Activated CD8-positive, alpha-beta memory T cell treated with anti-CD3 and anti-CD28 coated beads, Interleukin-2, amount 50 U/mL, for 1 hour (primary cell): ENCODE measurements around the gene GDF10.

Experiments
- DNase-seq: peaks from one replicate; pipeline ENCODE4 v3.0.0-alpha.2; 2020; ENCODE audit errors: extremely low read depth

Gene GDF10

GRCh38 chr10:47315421-47315820, 15.4 kb downstream of the GDF10 start:
- no peak for DNase-seq

DNA sequence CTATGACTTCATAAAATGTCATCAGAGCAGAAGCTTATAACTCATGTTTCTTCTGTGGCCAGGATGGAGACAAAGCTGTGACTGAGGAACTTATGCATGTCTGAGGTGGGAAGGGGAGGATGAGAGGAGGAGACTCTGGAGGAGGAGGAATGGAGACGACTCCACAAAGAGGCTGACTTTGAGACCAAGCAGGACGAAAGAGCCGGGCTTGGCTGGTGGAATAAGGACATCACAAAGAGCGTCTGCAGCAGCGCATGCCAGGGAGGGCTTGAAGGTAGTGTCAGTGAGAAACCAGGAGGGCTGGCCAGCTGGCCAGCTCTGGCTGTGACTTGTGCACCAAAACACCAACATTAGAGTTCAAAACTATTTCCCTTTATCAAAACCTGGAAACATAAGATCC, 16.1 kb downstream of the GDF10 start:
- DNase-seq: no peak

GRCh38 chr10:47317251-47317650, 17.3 kb downstream of the GDF10 start:
- DNase-seq: no peak

GRCh38 chr10:47318706-47319105, 18.7 kb downstream of the GDF10 start:
- DNase-seq: no peak

GRCh38 chr10:47319784-47320183, 19.8 kb downstream of the GDF10 start:
- DNase-seq: no peak

GRCh38 chr10:47320812-47321211, 20.8 kb downstream of the GDF10 start:
- no peak for DNase-seq

- DNase-seq: no peak
These were observed 21.7 kb downstream of the GDF10 start for GRCh38 chr10:47321521-47322195.

- no peak for DNase-seq
These were observed 22.5 kb downstream of the GDF10 start, which contains the start of gene GDF2 for GRCh38 chr10:47322300-47323061. TSS of gene GDF2 (plus strand) at chr10:47322454. CDS start at chr10:47322669, 215 bp downstream.

DNA sequence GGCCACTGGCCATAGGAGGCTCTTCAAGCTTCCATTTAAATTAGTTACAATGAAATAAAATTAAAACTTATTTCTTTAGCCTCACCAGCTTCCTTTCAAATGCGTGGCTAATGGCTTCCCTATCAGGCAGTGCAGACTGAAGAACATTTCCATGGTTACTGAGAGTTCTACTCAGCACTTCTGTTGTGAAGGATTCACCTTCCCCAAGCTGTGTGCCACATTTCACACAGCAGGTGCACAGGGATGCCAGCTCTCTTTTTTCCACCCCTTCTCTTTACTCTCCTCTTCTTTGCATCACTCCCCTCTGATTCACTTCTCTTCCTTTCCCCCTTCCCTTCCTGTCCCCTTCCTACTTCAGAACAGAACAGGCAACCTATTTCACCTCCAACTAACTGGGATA, 23.1 kb downstream of the GDF10 start:
- no peak for DNase-seq

GRCh38 chr10:47323636-47324296, 23.8 kb downstream of the GDF10 start:
- no peak for DNase-seq

GRCh38 chr10:47325303-47326291, 25.6 kb downstream of the GDF10 start:
- DNase-seq: no peak

GRCh38 chr10:47326306-47326926, 26.4 kb downstream of the GDF10 start:
- DNase-seq: no peak

- no peak for DNase-seq
These were observed 26.9 kb downstream of the GDF10 start for GRCh38 chr10:47326927-47327330.

GRCh38 chr10:47329855-47330254, 29.9 kb downstream of the GDF10 start:
- no peak for DNase-seq

- DNase-seq: no peak
These were observed 30.4 kb downstream of the GDF10 start for GRCh38 chr10:47330366-47330765.

DNA sequence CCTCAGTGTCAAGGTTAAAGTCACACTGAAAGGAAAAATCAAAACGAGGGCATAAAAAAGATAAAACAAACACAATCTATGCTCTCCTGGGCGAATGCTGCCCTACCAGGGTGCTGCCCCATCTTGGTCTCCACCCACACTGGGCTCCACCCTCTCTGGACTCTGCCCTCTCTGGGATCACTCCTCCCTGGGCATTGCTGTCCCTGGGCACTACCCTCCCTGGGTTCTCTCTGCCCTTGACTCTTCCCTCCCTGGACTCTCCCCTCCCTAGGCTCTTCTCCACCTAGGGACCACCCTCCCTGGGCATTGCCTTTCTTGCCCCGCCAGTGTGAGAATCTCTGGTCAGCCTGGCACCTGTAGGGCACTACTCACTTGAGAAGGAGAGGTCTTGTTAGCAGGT, 30.8 kb downstream of the GDF10 start:
- no peak for DNase-seq

DNA sequence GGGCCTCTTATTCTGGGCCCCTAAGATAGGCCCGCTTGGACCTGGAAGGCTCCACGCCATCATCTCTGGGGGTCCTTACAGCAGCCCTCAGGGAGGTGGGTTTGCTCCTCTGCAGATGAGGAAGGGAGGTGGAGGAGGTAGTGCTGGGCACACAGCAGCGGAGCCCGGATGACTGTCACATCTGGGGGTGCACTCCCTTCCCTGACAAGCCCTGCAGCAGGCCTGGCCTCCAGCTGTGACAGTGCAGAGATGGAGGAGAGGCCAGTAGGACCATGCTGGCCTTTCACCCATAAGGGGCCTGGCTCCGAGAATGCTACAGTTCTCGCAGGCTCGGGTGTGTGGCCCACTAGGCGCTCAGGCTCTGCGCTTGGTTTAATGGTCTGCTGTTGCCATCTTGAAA, 31.5 kb downstream of the GDF10 start:
- no peak for DNase-seq

DNA sequence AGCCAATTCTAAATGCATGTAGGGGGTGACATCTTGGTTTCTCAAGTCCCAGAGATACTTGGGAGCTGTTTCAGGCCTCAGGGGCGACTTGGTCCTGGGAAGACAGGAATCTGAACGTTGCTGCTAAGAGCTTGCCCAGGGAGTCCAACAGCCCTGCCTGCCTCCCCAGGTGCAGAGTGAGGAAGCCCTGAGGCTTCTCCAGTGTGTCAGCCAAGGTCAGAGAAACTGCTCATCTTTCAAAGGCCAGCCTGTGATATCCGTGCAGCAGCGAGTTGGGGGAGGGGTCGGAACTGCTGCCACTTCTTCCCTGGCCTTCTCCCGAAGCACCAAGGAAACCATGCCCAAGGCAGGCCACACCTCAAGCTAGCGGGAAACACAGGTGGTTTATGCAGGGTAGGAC, 32.0 kb downstream of the GDF10 start:
- no peak for DNase-seq

GRCh38 chr10:47332371-47332770, 32.4 kb downstream of the GDF10 start:
- DNase-seq: no peak

- DNase-seq: no peak
These were observed 32.9 kb downstream of the GDF10 start for GRCh38 chr10:47332946-47333345.

DNA sequence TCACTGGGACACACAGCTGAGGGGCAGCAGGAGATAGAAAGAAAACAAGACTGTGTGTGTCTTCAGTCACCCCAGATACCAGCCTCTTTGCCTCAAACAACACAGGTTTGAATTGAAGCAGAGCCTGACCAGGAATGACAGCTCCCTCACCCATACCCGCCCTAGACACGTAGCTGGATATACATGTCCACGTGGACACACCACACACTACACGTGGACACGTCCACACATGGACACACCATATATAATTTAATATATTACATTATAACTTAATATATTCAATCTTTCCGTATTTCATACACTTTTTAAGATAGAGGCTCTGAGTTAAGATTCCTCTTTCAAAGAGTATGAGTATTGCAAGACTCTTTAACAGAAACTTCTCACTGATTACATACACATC, 33.5 kb downstream of the GDF10 start:
- DNase-seq: no peak
